Psoas muscle (tissue), 8 donors: ENCODE results near the gene BCL11A. TPM values are rescaled to one million over a fixed set of nuclear protein-coding genes. Genes with fewer than 3 reads are reported as not detected.

Source experiments
- ATAC-seq, 4 donors: fragments of 200-7000 bp; cut with Tn5 transposase; one replicate each; pipeline ENCODE4 v1.9.1; 2020; ENCODE audit warnings: moderate library complexity in 3 of 4, mild to moderate bottlenecking in 2 of 4
- DNase-seq, 2 donors: peaks; one replicate each; pipeline ENCODE4 v3.0.0-alpha.2; 2020
- H3K27ac ChIP-seq: fragments of 200-600 bp; one replicate; pipeline ENCODE4 v1.8.0; 2022
- H3K27me3 ChIP-seq, 3 donors: fragments of 200-600 bp in 1 of 3; one replicate each; pipeline versions ENCODE4 v1.6.1 to v1.8.0; 2013 to 2022; ENCODE audit warnings: low read length in 2 of 3, mild to moderate bottlenecking in 2 of 3, moderate library complexity in 1 of 3; ENCODE audit not compliant: insufficient read depth in 3 of 3
- H3K36me3 ChIP-seq, 2 donors: fragments of 200-600 bp in 1 of 2; one replicate each; pipeline versions ENCODE4 v1.6.1 to v1.8.0; 2013 to 2022; ENCODE audit warnings: low read depth in 1 of 2, mild to moderate bottlenecking in 1 of 2, moderate library complexity in 1 of 2; ENCODE audit not compliant: insufficient read depth in 1 of 2
- H3K4me1 ChIP-seq: fragments of 200-600 bp; one replicate; pipeline ENCODE4 v1.8.0; 2022
- H3K4me3 ChIP-seq: fragments of 200-600 bp; one replicate; pipeline ENCODE4 v1.8.0; 2022; ENCODE audit warnings: mild to moderate bottlenecking
- H3K9me3 ChIP-seq: fragments of 200-600 bp; one replicate; pipeline ENCODE4 v1.8.0; 2022
- CTCF ChIP-seq: fragments of 200-600 bp; IDR thresholded peaks from one replicate; pipeline ENCODE4 v1.8.0; 2022; ENCODE audit warnings: antibody characterized with exemption
- WGBS, 3 donors: extraction: QIAGEN DNeasy Blood & Tissue Kit; methylation state at CpG; one replicate each; pipeline versions ENCODE4 v1.1.6 to v1.1.7; 2013; 5-methylcytosine and 5-hydroxymethylcytosine counted together
- intact Hi-C, 2 donors: fragments of 100-400 bp; cut with DNase I; formaldehyde crosslinking; loops; one replicate each; pipeline versions ENCODE4 v1.11.0 to v1.14.2; 2022
- polyA plus RNA-seq, 3 donors: library from polyadenylated mRNA; stranded (reverse); fragments of 200-250 nt; gene quantifications; one replicate each; pipeline ENCODE4 v1.2.3, GENCODE V29; 2013
- total RNA-seq, 4 donors: library from RNA; stranded (reverse); fragmentation: NEBNext Ultra II Directional in 2 of 4; extraction: Animal tissue kit (Norgen Biotek cat#: 25700) in 2 of 4; gene quantifications; one replicate each; pipeline versions ENCODE4 v1.2.1 to v1.2.4, GENCODE V29; 2021 to 2023
- donor health status: healthy with polysubstance abuse.
- donor health status: DM: no; HTN: no; CAD: no; lungs with moderate emphysema.
- donor health status: Bipolar disorder and iron deficiency.
- donor health status: healthy.
- donor health status: DM: yes; HTN: yes; CAD: no.
- donor health status: DM: no; HTN: no; CAD: no.
- donor health status: DM: no; HTN: no; CAD: no.
- donor health status: DM: yes; HTN: yes; CAD: no.

Gene BCL11A
- total and polyA plus RNA-seq, 7 donors, result 0.01 to 0.66 (median 0.39) TPM; not detected in 1

DNA sequence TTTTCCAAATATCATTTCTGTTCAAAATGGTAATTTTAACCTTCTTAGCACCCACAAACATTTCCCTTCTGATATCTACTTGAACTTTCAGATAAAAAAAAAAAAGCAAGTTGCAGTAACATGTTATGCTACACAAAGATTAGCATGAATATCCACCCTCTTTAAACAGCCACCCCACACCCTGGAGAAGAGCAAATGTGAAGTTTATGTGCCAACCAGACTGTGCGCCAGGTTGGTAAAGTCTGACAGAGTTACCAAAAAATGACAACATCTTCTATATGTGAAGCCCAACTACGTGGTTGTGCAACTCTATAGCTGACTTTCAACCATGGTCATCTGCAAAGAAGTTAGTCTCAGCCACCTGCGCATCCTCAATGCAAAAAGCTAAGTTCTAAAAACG, 62.6 kb downstream of the BCL11A start:
- no peaks in the 10 kb centered on the region for H3K9me3 ChIP-seq
- H3K4me1 ChIP-seq, result no peaks in the 10 kb centered on the region
- intact Hi-C loops, result no loop called here
- no peaks in the 10 kb centered on the region for H3K36me3 ChIP-seq
- H3K27ac ChIP-seq, result no peak overlapping the region
- TF ChIP-seq CTCF, result no peak
- H3K27me3 ChIP-seq, result no peaks in the 10 kb centered on the region
- WGBS, 3 donors, result 70 to 81% (median 72%) methylated on average over 4 of the region's 4 CpGs
- ATAC-seq (no peak), DNase-seq (no peak)
- no peak overlapping the region for H3K4me3 ChIP-seq

- intact Hi-C loops, result no loop called here
- H3K4me1 ChIP-seq, result no peaks in the 10 kb centered on the region
Measured at GRCh38 chr2:60490441-60490840, 63.0 kb downstream of the BCL11A start.

DNA sequence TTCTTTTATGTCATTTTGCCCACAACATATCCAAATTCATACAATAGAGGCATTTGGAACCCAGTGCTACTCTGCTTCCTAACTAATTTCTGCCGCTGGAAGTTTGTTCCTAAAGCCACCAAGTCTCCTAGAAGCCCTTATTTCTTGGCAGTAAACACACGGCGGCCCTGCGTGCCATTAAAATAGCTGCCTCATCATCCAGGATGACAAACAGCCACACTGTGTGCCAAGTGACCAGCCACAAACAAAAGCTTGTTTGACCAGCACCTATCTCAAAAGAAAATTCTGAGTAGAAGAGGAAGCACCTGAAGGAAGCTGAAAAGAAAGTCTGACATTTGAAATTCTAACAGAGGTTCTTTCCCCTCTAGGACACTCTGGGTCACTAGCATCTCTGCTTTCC, 64.2 kb downstream of the BCL11A start:
- Histone ChIP-seq H3K36me3 (no peaks in the 10 kb centered on the region), H3K9me3 (no peaks in the 10 kb centered on the region), H3K27me3 (no peaks in the 10 kb centered on the region), H3K4me1 (no peaks in the 10 kb centered on the region), H3K4me3 (no peak overlapping the region), H3K27ac (no peak overlapping the region)
- TF ChIP-seq CTCF, result no peak
- intact Hi-C loops, result no loop called here
- 50 to 65% (median 64%) methylated on average over 4 of the region's 4 CpGs for WGBS, 3 donors
- no peak for DNase-seq
- ATAC-seq, result no peak

More at GRCh38 chr2:60490441-60490840, 63.0 kb downstream of the BCL11A start:
- DNase-seq (no peak), ATAC-seq (no peak)
- no peaks in the 10 kb centered on the region for H3K27me3 ChIP-seq
- H3K4me3 ChIP-seq, result no peak overlapping the region
- no peaks in the 10 kb centered on the region for H3K36me3 ChIP-seq
- no peaks in the 10 kb centered on the region for H3K9me3 ChIP-seq
- no peak overlapping the region for H3K27ac ChIP-seq
- WGBS, 3 donors, result 79 to 89% (median 86%) methylated on average over 1 of the region's 1 CpG
- TF ChIP-seq CTCF, result no peak

- Histone ChIP-seq H3K4me1 (no peaks in the 10 kb centered on the region), H3K27me3 (no peaks in the 10 kb centered on the region), H3K4me3 (no peak overlapping the region), H3K36me3 (no peaks in the 10 kb centered on the region), H3K27ac (no peak overlapping the region), H3K9me3 (no peaks in the 10 kb centered on the region)
- DNase-seq (no peak), ATAC-seq (no peak)
- 79 to 86% (median 82%) methylated on average over 3 of the region's 3 CpGs for WGBS, 3 donors
- no peak for TF ChIP-seq CTCF
- intact Hi-C loops, result no loop called here
Measured at GRCh38 chr2:60488291-60488690, 65.2 kb downstream of the BCL11A start.

DNA sequence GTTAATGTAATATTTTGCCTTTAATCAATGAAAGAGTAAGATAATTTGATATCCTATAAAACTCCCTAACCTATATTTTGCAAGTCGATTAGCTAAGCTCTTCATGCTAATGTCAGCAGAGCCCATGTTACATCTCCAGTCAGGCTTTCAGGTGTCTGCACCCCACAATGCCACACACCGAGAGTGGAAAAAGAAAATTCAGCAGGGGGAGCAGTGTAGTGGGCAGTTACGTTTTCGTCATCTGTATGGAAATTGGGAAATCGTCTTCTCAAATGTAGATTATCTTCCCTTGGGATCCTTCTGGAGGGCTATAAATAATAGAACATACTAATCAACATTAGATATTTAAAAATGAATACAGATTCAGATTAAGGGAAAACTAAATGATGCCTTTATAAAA, 66.3 kb downstream of the BCL11A start:
- WGBS, 3 donors, result 80 to 86% (median 84%) methylated on average over 5 of the region's 5 CpGs

More for the DNA sequence above, 66.3 kb downstream of the BCL11A start:
- DNase-seq (no peak), ATAC-seq (no peak)
- intact Hi-C loops, result no loop called here
- no peak for TF ChIP-seq CTCF
- H3K27ac ChIP-seq, result no peak overlapping the region
- no peaks in the 10 kb centered on the region for H3K4me1 ChIP-seq
- no peaks in the 10 kb centered on the region for H3K9me3 ChIP-seq
- no peaks in the 10 kb centered on the region for H3K36me3 ChIP-seq
- no peak overlapping the region for H3K4me3 ChIP-seq
- H3K27me3 ChIP-seq, result no peaks in the 10 kb centered on the region
